ENCODE results near the gene MRFAP1L1. TPM values are rescaled to one million over a fixed set of nuclear protein-coding genes. Genes with fewer than 3 reads are reported as not detected.

MRFAP1L1 gene
- polyA plus RNA-seq, 1 experiment: 35.5 TPM

DNA sequence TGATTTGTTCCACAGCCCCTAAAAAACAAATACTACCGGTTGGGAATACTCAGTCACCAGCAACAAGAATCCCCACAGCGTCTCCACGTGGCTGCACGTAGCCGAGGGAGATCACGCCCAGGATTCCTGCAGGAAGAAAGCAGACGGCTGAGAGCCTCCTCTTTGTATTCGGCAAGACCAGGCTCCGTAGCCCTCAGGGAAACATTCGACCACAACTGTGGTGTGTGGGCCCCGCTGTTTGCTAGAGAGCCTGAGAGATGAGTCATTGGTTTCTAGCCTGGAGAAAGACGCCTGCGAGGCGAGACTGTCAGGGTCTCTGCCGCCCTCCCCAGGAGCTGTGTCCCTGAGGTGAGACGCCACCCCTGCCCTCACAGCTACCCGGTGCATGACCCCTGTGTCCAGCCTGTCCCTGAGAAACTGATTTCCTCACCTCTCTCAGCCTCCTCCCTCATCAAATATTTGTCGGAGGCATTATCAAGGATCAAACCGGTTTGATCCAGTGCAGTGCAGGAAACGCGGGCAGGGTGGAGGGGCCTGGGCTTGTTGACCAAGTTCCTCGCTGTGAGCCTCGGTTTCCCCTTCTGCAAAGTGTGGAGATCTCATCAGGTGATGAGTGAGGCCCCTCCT is 20.7 kb downstream of the MRFAP1L1 start:
- ChIA-PET CTCF (interaction anchor here (1.5 kb wide), 1 partner anchor 28 kb away, joined by 3 read pairs; no protein-coding TSS in a partner anchor), POLR2A (no interaction called here)
- TF ChIP-seq, protein P1, sequence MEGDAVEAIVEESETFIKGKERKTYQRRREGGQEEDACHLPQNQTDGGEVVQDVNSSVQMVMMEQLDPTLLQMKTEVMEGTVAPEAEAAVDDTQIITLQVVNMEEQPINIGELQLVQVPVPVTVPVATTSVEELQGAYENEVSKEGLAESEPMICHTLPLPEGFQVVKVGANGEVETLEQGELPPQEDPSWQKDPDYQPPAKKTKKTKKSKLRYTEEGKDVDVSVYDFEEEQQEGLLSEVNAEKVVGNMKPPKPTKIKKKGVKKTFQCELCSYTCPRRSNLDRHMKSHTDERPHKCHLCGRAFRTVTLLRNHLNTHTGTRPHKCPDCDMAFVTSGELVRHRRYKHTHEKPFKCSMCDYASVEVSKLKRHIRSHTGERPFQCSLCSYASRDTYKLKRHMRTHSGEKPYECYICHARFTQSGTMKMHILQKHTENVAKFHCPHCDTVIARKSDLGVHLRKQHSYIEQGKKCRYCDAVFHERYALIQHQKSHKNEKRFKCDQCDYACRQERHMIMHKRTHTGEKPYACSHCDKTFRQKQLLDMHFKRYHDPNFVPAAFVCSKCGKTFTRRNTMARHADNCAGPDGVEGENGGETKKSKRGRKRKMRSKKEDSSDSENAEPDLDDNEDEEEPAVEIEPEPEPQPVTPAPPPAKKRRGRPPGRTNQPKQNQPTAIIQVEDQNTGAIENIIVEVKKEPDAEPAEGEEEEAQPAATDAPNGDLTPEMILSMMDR (IDR thresholded peaks at IDR 0.05; ENCODE audit: insufficient read depth, low read depth, low read length): no peak; the same call in 1 of the 2 replicates
- no peaks in the 10 kb centered on the region for H3K27me3 ChIP-seq (ENCODE audit: control insufficient read depth, insufficient read depth, low read length)
- no peaks in the 10 kb centered on the region for H3K36me3 ChIP-seq (ENCODE audit: control insufficient read depth, insufficient read depth, low read length)
- H3K4me3 ChIP-seq (ENCODE audit: low read depth, low read length): no peak overlapping the region
- DNase-seq (ENCODE audit: low read depth): peak; percentile 68

DNA sequence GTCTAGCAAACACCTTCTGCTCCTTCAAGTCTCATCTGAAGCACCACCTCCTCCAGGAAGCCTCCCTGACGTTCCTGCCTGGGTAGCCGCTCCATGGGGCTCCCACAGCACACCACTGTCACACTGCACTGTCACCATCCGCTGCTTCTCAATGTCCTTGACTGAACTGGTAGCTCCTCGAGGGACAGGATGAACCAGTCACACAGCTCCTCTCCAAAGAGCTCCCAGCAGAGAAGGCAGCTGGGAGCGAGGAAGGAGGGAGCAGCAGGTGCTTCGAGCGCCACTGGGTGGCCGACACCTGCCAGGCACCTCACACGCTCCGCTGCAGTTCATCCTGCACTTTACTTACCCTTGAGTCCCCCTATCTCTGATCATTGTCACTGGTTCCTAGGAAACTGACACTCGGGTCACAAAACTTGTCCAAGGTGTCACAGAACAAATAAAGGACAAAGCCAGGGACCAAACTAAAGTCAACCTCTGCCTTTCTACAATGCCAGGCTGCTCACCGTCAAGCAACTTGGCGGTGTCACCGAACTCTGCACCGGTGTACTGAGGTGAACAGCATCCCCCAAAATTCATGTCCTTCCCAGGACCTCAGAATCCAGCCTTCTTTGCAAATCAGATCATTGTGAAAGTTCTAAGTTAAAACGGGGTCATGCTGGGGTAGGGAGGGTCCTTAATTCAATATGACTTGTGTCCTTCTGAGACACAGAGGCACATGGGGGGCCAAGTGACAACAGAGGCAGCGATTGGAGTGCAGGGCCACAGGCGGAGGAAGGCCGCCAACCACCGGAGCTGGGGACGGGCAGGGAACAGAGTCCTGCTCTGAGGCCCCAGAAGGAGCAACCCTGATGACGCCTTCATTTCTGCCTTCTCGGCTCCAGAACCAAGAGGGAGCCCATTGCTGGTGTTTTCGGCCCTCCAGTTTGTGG is 21.5 kb downstream of the MRFAP1L1 start:
- TF ChIP-seq, protein P1 (IDR thresholded peaks at IDR 0.05; ENCODE audit: insufficient read depth, low read depth, low read length): no peak
- POLR2A ChIA-PET: no interaction called here
- CTCF ChIA-PET: interaction anchor here (1.3 to 1.5 kb wide), 2 partner anchors 24 to 29 kb away, joined by 3 read pairs; no protein-coding TSS in a partner anchor
- DNase-seq (ENCODE audit: low read depth): no peak
- Histone ChIP-seq H3K36me3 (ENCODE audit: control insufficient read depth, insufficient read depth, low read length) (no peaks in the 10 kb centered on the region), H3K27me3 (ENCODE audit: control insufficient read depth, insufficient read depth, low read length) (no peaks in the 10 kb centered on the region), H3K4me3 (ENCODE audit: low read depth, low read length) (no peak overlapping the region)

DNA sequence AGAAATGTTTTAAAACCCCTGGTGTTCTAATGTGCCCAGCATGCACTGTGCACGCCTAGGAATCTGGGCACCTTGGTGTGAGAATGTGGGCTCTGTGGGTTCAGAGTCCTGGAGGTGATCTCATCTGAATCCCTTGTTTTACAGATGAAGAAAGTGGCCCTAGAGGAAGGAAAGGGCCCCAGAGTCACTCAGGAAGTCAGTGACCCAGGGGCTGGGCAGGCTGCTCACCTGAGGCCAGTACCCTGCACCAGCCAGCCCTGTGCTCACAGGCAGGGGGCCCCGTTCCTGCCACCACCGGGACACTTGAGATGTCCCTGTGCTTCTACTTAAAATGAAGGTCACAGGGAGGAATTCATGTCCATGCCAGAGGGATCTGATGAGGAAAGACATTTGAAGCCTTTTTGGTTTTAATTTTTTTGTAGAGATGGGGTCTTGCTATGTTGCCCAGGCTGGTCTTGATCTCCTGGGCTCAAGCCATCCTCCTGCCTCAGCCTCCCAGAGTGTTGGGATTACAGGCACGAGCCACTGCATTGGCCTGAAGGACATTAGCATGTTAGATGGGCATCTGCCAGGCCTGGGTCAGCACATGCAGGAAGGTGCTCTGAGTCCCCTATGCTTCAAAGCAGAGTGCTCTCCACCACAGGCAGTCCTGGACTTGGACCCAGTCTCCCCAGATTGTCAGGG is 23.4 kb downstream of the MRFAP1L1 start:
- ChIA-PET CTCF (no interaction called here), POLR2A (no interaction called here)
- no peak for DNase-seq (ENCODE audit: low read depth)
- no peaks in the 10 kb centered on the region for H3K27me3 ChIP-seq (ENCODE audit: control insufficient read depth, insufficient read depth, low read length)
- TF ChIP-seq, protein P1 (IDR thresholded peaks at IDR 0.05; ENCODE audit: insufficient read depth, low read depth, low read length): no peak
- no peak overlapping the region for H3K4me3 ChIP-seq (ENCODE audit: low read depth, low read length)
- no peaks in the 10 kb centered on the region for H3K36me3 ChIP-seq (ENCODE audit: control insufficient read depth, insufficient read depth, low read length)

DNA sequence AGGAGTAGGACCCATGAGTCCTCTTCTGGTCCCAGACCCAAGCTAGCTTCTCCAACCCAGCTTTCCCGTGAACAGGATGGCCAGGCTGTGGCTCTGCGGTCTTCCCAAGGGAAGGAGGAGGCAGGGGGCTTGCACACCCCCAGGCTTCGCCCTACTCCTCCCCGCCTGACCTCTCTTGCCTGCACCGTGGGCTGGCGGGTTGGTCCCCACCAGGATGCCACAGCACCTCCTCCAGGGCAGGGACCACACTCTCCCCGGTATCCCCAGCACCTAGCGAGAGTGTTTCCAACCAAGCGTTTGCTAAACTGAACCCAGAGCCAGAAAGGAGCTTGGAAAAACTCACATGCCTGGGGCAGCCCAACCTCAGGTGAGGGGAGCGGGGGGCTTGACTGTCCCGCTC is 25.0 kb downstream of the MRFAP1L1 start:
- no peak for DNase-seq (ENCODE audit: low read depth)
- H3K4me3 ChIP-seq (ENCODE audit: low read depth, low read length): no peak overlapping the region
- TF ChIP-seq, protein P1 (IDR thresholded peaks at IDR 0.05; ENCODE audit: insufficient read depth, low read depth, low read length): no peak
- H3K27me3 ChIP-seq (ENCODE audit: control insufficient read depth, insufficient read depth, low read length): no peaks in the 10 kb centered on the region
- CTCF ChIA-PET: no interaction called here
- H3K36me3 ChIP-seq (ENCODE audit: control insufficient read depth, insufficient read depth, low read length): peaks cover 2% of the 10 kb centered on the region
- POLR2A ChIA-PET: no interaction called here
